Vagina (tissue), 2 donors: ENCODE measurements around the gene UGT1A6.

Experiments used
- POLR2A ChIP-seq, 2 donors: fragments of 450-650 bp; IDR thresholded peaks; one replicate each; pipeline ENCODE4 v1.6.1; 2017; ENCODE audit warnings: antibody characterized with exemption in 2 of 2, mild to moderate bottlenecking in 2 of 2, moderate library complexity in 2 of 2
- TF ChIP-seq, protein P1 (sequence below), 3 experiments: fragments of 450-650 bp in 2 of 3; fragments of 200-600 bp in 1 of 3; sonication (generic) in 1 of 3; IDR thresholded peaks; one replicate each; pipeline ENCODE4 v1.5.1; 2017 to 2019; ENCODE audit warnings: antibody characterized with exemption in 3 of 3, mild to moderate bottlenecking in 2 of 3, moderate library complexity in 2 of 3

DNA sequence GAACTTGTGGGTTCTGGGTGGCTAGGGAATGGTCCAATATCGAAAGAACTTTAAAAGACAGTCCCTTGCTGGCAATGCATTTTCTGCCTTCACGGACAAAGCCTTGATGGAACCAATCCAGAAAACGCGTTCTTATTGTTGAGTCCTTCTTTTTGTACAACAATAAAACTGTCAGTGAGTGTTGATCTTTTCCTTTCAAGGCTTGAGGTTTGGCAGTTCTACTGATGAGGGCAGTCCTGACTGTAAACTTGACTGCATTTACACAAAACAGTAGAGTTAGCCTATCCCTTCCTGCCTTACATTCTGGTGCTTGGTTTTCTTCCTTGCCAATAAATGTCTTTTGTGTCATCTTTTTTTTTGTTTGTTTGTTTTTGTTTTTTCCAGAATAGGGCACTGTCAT is 13.5 kb upstream of the UGT1A6 start:
- TF ChIP-seq, protein P1, sequence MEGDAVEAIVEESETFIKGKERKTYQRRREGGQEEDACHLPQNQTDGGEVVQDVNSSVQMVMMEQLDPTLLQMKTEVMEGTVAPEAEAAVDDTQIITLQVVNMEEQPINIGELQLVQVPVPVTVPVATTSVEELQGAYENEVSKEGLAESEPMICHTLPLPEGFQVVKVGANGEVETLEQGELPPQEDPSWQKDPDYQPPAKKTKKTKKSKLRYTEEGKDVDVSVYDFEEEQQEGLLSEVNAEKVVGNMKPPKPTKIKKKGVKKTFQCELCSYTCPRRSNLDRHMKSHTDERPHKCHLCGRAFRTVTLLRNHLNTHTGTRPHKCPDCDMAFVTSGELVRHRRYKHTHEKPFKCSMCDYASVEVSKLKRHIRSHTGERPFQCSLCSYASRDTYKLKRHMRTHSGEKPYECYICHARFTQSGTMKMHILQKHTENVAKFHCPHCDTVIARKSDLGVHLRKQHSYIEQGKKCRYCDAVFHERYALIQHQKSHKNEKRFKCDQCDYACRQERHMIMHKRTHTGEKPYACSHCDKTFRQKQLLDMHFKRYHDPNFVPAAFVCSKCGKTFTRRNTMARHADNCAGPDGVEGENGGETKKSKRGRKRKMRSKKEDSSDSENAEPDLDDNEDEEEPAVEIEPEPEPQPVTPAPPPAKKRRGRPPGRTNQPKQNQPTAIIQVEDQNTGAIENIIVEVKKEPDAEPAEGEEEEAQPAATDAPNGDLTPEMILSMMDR (IDR thresholded peaks at IDR 0.05), result no peak
- no peak for TF ChIP-seq POLR2A (IDR thresholded peaks at IDR 0.05)
